Measurements from ENCODE around the gene KCND3. TPM values are rescaled to one million over a fixed set of nuclear protein-coding genes. Genes with fewer than 3 reads are reported as not detected.

KCND3 gene
- total RNA-seq, 5 donors from 2014 or later (not counting 1 experiment from before 2014, with no cell fraction given): not detected

DNA sequence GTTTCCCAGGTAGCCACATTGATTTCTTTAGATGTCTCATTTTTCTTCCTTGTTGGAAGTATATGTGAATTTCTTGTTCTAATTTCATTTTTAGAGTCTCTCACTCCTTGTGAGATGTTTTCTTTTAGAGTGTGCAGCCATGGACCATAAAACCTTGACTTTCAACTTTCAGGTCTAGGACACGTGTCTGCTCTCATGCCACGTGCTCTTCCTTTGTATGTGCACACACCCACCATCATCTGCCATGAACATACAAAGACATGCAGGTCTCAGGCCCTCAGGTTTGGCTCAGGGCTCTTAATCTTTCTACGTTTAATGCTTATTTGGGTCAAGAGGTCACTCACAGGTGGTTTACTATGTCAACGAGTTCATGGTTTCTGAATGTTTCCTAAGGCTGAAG is 163.2 kb downstream of the KCND3 start:
- CTCF ChIA-PET: no interaction called here
- Histone ChIP-seq H3K36me3 (ENCODE audit: control insufficient read depth in 2 of 2, extremely low read depth in 1 of 2, insufficient read depth in 1 of 2, low read length in 1 of 2) (no peaks in the 10 kb centered on the region), H3K27ac (ENCODE audit: low read length) (no peak overlapping the region), H3K9me3 (no peaks in the 10 kb centered on the region), H3K4me1 (ENCODE audit: control insufficient read depth in 1 of 2, extremely low read depth in 1 of 2, insufficient read depth in 2 of 2, low read length in 2 of 2) (no peaks in the 10 kb centered on the region), H3K27me3 (replicated peaks in 1 of 2; ENCODE audit: control insufficient read depth in 2 of 2, extremely low read depth in 1 of 2, insufficient read depth in 2 of 2, low read length in 1 of 2) (peaks cover 3 to 32% of the 10 kb centered on the region in 2 experiments), H3K4me3 (ENCODE audit: control insufficient read depth in 1 of 2, extremely low read depth in 1 of 2, low read length in 1 of 2) (no peak overlapping the region)
- H3K4me1 Mint-ChIP-seq: no peaks in the 10 kb centered on the region
- no peak overlapping the region for H3K4me3 Mint-ChIP-seq
- no CpG with 5 or more reads among the region's 4 CpGs for WGBS (ENCODE audit: insufficient coverage)
- peaks cover 40 to 46% of the 10 kb centered on the region in 2 donors for H3K27me3 Mint-ChIP-seq
- H3K36me3 Mint-ChIP-seq: no peaks in the 10 kb centered on the region
- POLR2A ChIA-PET: no interaction called here
- H3K9me3 Mint-ChIP-seq: peaks cover 4 to 12% (median 6%) of the 10 kb centered on the region in 3 donors
- ATAC-seq (replicated peaks in 1 of 4): no peak
- no peak overlapping the region for H3K27ac Mint-ChIP-seq
- DNase-seq: no peak

DNA sequence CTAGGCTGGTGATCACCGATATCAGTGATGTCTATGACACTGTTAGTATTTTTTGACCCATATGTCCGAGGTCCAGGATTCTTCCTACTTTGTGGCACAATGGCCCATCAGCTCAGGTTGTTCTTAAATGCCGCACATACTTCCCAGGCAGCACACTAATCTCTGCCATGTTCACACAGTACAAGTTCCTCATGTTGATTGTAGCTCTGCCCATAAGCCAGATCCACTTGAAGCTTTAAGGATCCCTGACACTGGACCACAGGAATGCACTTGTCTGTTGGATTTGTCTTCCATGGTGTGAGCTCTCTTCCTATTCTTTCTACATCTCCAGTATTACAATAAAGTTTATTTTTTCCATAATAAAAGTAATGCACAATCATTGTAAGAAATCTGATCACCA is 164.3 kb downstream of the KCND3 start:
- 90% methylated on average over 3 of the region's 3 CpGs for WGBS (ENCODE audit: insufficient coverage)
- Mint-ChIP-seq H3K27ac (no peak overlapping the region), H3K4me3 (no peak overlapping the region), H3K36me3 (no peaks in the 10 kb centered on the region), H3K9me3 (peaks cover 4 to 12% (median 6%) of the 10 kb centered on the region in 3 donors), H3K4me1 (no peaks in the 10 kb centered on the region), H3K27me3 (peaks cover 37 to 43% of the 10 kb centered on the region in 2 donors)
- no peaks in the 10 kb centered on the region for H3K4me1 ChIP-seq (ENCODE audit: control insufficient read depth in 1 of 2, extremely low read depth in 1 of 2, insufficient read depth in 2 of 2, low read length in 2 of 2)
- no peak overlapping the region for H3K27ac ChIP-seq (ENCODE audit: low read length)
- ChIA-PET CTCF (no interaction called here), POLR2A (no interaction called here)
- no peak overlapping the region for H3K4me3 ChIP-seq (ENCODE audit: control insufficient read depth in 1 of 2, extremely low read depth in 1 of 2, low read length in 1 of 2)
- peaks cover 1 to 32% of the 10 kb centered on the region in 2 experiments for H3K27me3 ChIP-seq (replicated peaks in 1 of 2; ENCODE audit: control insufficient read depth in 2 of 2, extremely low read depth in 1 of 2, insufficient read depth in 2 of 2, low read length in 1 of 2)
- DNase-seq (no peak), ATAC-seq (replicated peaks in 1 of 4) (no peak)
- no peaks in the 10 kb centered on the region for H3K9me3 ChIP-seq
- H3K36me3 ChIP-seq (ENCODE audit: control insufficient read depth in 2 of 2, extremely low read depth in 1 of 2, insufficient read depth in 1 of 2, low read length in 1 of 2): no peaks in the 10 kb centered on the region

DNA sequence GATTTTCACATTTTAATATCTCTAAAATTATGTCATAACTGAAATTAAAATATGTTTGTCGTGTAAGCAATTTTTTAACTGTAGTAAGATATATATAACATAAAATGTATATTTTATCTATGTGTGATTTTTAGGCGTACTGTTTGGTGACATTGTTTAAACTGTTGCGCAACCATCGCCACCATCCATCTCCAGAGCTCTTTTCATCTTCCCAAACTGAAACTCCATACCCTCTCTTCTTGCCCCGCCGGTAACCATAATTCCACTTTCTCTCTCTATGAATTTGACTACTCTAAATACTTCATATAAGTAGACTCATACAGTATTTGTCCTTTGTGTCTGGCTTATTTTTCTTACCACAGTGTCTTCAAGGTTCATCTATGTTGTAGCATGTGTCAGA is 167.3 kb downstream of the KCND3 start:
- no peaks in the 10 kb centered on the region for H3K9me3 ChIP-seq
- ChIA-PET CTCF (no interaction called here), POLR2A (no interaction called here)
- no peak for DNase-seq
- WGBS (ENCODE audit: insufficient coverage): no CpG with 5 or more reads among the region's 6 CpGs
- no peaks in the 10 kb centered on the region for H3K36me3 ChIP-seq (ENCODE audit: control insufficient read depth in 2 of 2, extremely low read depth in 1 of 2, insufficient read depth in 1 of 2, low read length in 1 of 2)
- H3K27ac ChIP-seq (ENCODE audit: low read length): no peak overlapping the region
- peaks cover 0 to 16% of the 10 kb centered on the region in 2 experiments for H3K27me3 ChIP-seq (replicated peaks in 1 of 2; ENCODE audit: control insufficient read depth in 2 of 2, extremely low read depth in 1 of 2, insufficient read depth in 2 of 2, low read length in 1 of 2)
- no peak for ATAC-seq (replicated peaks in 1 of 4)
- Mint-ChIP-seq H3K36me3 (no peaks in the 10 kb centered on the region), H3K4me3 (no peak overlapping the region), H3K9me3 (peaks cover 4 to 12% (median 6%) of the 10 kb centered on the region in 3 donors), H3K4me1 (no peaks in the 10 kb centered on the region), H3K27ac (no peak overlapping the region), H3K27me3 (peaks cover 22 to 29% of the 10 kb centered on the region in 2 donors)
- H3K4me3 ChIP-seq (ENCODE audit: control insufficient read depth in 1 of 2, extremely low read depth in 1 of 2, low read length in 1 of 2): no peak overlapping the region
- H3K4me1 ChIP-seq (ENCODE audit: control insufficient read depth in 1 of 2, extremely low read depth in 1 of 2, insufficient read depth in 2 of 2, low read length in 2 of 2): no peaks in the 10 kb centered on the region

DNA sequence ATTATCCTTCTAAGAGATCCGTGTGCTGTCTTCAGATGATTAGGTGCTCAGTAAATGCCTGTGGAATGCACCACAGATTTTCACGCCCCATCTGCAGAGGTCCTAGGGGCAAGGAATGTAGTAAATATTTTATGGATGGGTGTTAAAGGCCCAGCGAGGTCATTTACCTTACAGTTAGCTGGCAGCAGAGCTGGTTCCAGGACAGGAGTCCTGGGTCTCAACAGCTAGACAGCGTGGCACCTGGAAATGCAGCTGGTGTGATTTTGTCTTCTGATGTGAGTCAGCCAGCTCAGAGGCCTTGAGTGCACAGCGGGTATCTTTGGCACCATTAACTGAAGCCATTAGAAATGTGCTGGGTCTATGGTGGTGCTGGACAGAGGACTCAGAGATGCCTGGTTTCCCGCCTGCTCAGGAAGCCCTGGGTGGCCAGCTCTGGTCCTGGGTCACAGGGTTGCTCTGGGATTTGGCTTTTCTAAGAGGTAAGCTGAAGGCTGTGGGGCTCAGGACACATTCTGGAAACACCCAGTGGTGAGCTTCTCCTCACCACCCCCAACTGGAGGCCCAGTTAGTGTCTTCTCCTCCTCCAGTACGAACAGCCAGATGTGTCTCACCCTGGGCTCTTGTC is 168.2 kb downstream of the KCND3 start:
- Histone ChIP-seq H3K27ac (ENCODE audit: low read length) (no peak overlapping the region), H3K9me3 (no peaks in the 10 kb centered on the region), H3K4me3 (ENCODE audit: control insufficient read depth in 1 of 2, extremely low read depth in 1 of 2, low read length in 1 of 2) (no peak overlapping the region), H3K36me3 (ENCODE audit: control insufficient read depth in 2 of 2, extremely low read depth in 1 of 2, insufficient read depth in 1 of 2, low read length in 1 of 2) (no peaks in the 10 kb centered on the region), H3K4me1 (ENCODE audit: control insufficient read depth in 1 of 2, extremely low read depth in 1 of 2, insufficient read depth in 2 of 2, low read length in 2 of 2) (no peaks in the 10 kb centered on the region), H3K27me3 (replicated peaks in 1 of 2; ENCODE audit: control insufficient read depth in 2 of 2, extremely low read depth in 1 of 2, insufficient read depth in 2 of 2, low read length in 1 of 2) (peaks cover 0 to 17% of the 10 kb centered on the region in 2 experiments)
- ChIA-PET CTCF (no interaction called here), POLR2A (no interaction called here)
- H3K27ac Mint-ChIP-seq: no peak overlapping the region
- H3K9me3 Mint-ChIP-seq: peaks cover 4 to 12% (median 6%) of the 10 kb centered on the region in 3 donors
- no peak overlapping the region for H3K4me3 Mint-ChIP-seq
- no peaks in the 10 kb centered on the region for H3K36me3 Mint-ChIP-seq
- WGBS (ENCODE audit: insufficient coverage): 76% methylated on average over 5 of the region's 7 CpGs
- DNase-seq: no peak
- peaks cover 18 to 30% of the 10 kb centered on the region in 2 donors for H3K27me3 Mint-ChIP-seq
- no peaks in the 10 kb centered on the region for H3K4me1 Mint-ChIP-seq
- no peak for ATAC-seq (replicated peaks in 1 of 4)

DNA sequence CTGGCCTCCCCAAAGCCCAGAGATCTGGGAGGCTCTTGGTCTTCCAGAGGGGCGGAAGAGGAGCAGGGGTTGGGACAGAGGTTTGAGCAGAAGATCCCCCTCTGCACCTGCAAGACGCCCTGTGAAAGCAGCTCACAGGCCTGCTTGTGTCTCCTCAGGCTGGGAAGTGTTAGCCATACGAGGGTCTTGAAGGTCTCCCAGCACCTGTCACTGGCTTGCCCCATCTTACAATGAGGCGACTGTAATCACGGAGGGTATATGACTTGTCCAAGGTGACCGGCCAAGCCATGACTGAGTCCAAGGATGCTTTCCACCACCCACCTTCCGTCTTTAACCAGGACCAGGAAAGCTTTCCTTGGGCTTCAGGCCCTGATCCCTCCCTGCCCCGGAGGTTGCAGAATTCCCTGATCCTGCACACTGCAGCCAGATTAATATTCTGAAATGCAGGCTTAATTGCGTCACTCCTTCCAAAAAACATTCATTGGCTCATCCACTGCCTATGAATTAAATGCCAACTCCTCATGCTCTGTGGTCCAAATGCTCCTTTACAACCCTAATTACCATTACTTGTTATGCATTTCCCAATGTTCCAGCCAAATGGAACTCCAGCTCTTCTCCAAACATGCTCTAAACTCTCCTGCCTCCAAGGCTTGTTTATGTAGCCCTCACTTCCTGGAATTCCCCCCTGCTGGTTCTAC is 169.8 kb downstream of the KCND3 start:
- ATAC-seq (replicated peaks in 1 of 4) (no peak), DNase-seq (no peak)
- no peaks in the 10 kb centered on the region for H3K4me1 ChIP-seq (ENCODE audit: control insufficient read depth in 1 of 2, extremely low read depth in 1 of 2, insufficient read depth in 2 of 2, low read length in 2 of 2)
- no peaks in the 10 kb centered on the region for H3K9me3 ChIP-seq
- Mint-ChIP-seq H3K36me3 (no peaks in the 10 kb centered on the region), H3K4me3 (no peak overlapping the region), H3K27ac (no peak overlapping the region), H3K4me1 (no peaks in the 10 kb centered on the region), H3K27me3 (peaks cover 18 to 28% of the 10 kb centered on the region in 2 donors), H3K9me3 (peaks cover 2 to 5% (median 3%) of the 10 kb centered on the region in 3 donors)
- WGBS (ENCODE audit: insufficient coverage): 82% methylated on average over 9 of the region's 9 CpGs
- H3K27me3 ChIP-seq (replicated peaks in 1 of 2; ENCODE audit: control insufficient read depth in 2 of 2, extremely low read depth in 1 of 2, insufficient read depth in 2 of 2, low read length in 1 of 2): peaks cover 0 to 22% of the 10 kb centered on the region in 2 experiments
- ChIA-PET CTCF (interaction anchor here (0.6 kb wide), 2 partner anchors 371 to 1159 kb away, joined by 3 to 6 read pairs; no protein-coding TSS in a partner anchor), POLR2A (no interaction called here)
- no peaks in the 10 kb centered on the region for H3K36me3 ChIP-seq (ENCODE audit: control insufficient read depth in 2 of 2, extremely low read depth in 1 of 2, insufficient read depth in 1 of 2, low read length in 1 of 2)
- no peak overlapping the region for H3K27ac ChIP-seq (ENCODE audit: low read length)
- H3K4me3 ChIP-seq (ENCODE audit: control insufficient read depth in 1 of 2, extremely low read depth in 1 of 2, low read length in 1 of 2): no peak overlapping the region

DNA sequence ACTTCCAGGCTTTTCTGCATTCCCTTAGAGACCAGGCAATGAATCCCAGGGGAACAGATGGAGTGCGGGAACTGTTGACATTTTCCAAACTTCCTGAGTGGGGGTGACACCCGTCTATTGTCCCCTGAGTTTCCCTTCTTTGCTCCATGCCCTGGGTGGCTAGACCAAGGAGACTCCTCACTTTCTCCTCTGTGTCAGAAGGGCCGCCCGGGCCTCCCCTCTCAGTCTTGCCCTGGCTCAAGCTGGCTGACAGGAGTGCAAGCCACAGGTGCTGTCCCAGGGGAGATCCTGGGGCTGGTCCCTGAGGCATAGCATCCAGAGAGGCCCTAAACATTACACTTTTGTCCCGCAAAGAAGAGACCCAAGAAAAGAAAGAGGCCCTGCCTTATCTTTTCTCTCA is 170.9 kb downstream of the KCND3 start:
- no peaks in the 10 kb centered on the region for H3K9me3 ChIP-seq
- H3K4me1 Mint-ChIP-seq: no peaks in the 10 kb centered on the region
- H3K9me3 Mint-ChIP-seq: no peaks in the 10 kb centered on the region
- H3K4me1 ChIP-seq (ENCODE audit: control insufficient read depth in 1 of 2, extremely low read depth in 1 of 2, insufficient read depth in 2 of 2, low read length in 2 of 2): no peaks in the 10 kb centered on the region
- no peak overlapping the region for H3K27ac ChIP-seq (ENCODE audit: low read length)
- ChIA-PET CTCF (no interaction called here), POLR2A (interaction anchor here in 1 of 2 donors (0.6 kb wide), 1 partner anchor 751 kb away, joined by 5 read pairs; no protein-coding TSS in a partner anchor)
- no peaks in the 10 kb centered on the region for H3K36me3 ChIP-seq (ENCODE audit: control insufficient read depth in 2 of 2, extremely low read depth in 1 of 2, insufficient read depth in 1 of 2, low read length in 1 of 2)
- no peak overlapping the region for H3K4me3 Mint-ChIP-seq
- H3K27me3 Mint-ChIP-seq: peaks cover 18 to 21% of the 10 kb centered on the region in 2 donors
- no peak overlapping the region for H3K27ac Mint-ChIP-seq
- H3K4me3 ChIP-seq (ENCODE audit: control insufficient read depth in 1 of 2, extremely low read depth in 1 of 2, low read length in 1 of 2): no peak overlapping the region
- no peaks in the 10 kb centered on the region for H3K36me3 Mint-ChIP-seq
- H3K27me3 ChIP-seq (replicated peaks in 1 of 2; ENCODE audit: control insufficient read depth in 2 of 2, extremely low read depth in 1 of 2, insufficient read depth in 2 of 2, low read length in 1 of 2): peaks cover 0 to 22% of the 10 kb centered on the region in 2 experiments
- 57% methylated on average over 3 of the region's 5 CpGs for WGBS (ENCODE audit: insufficient coverage)
- DNase-seq (no peak), ATAC-seq (replicated peaks in 1 of 4) (no peak)

Data from T-cell (primary cell).